SK-N-SH treated with all-trans-retinoic acid at 6 μM for 48 hours (cell line): ENCODE data around the gene PODNL1.

Experiments used
- ATAC-seq: fragments of 200-7000 bp; cut with Tn5 transposase; 3 replicates; pipeline ENCODE4 v1.9.1; 2020; ENCODE audit warnings: mild to moderate bottlenecking, moderate library complexity
- ARNTL ChIP-seq: fragments of 450-650 bp; formaldehyde crosslinking; IDR thresholded peaks from 2 replicates; pipeline ENCODE4 v1.5.0; 2020; ENCODE audit warnings: low read depth, mild to moderate bottlenecking, moderate library complexity, borderline replicate concordance
- BACH2 ChIP-seq: fragments of 250-450 bp; sonication (Bioruptor Pico); IDR thresholded peaks from 2 replicates; pipeline ENCODE4 v1.9.0; 2021; ENCODE audit warnings: mild to moderate bottlenecking, borderline replicate concordance
- CSDC2 ChIP-seq: fragments of 250-450 bp; sonication (Bioruptor Pico); IDR thresholded peaks from 2 replicates; pipeline ENCODE4 v1.5.0; 2020; ENCODE audit warnings: mild to moderate bottlenecking, moderate library complexity
- ESRRG ChIP-seq: fragments of 250-450 bp; sonication (Bioruptor Pico); IDR thresholded peaks from 2 replicates; pipeline ENCODE4 v1.6.1; 2021; ENCODE audit warnings: mild to moderate bottlenecking
- GLIS3 ChIP-seq: fragments of 250-450 bp; sonication (Bioruptor Pico); IDR thresholded peaks from 2 replicates; pipeline ENCODE4 v1.5.0; 2020; ENCODE audit warnings: mild to moderate bottlenecking, moderate library complexity
- ISL1 ChIP-seq: fragments of 250-450 bp; sonication (Bioruptor Pico); IDR thresholded peaks from 2 replicates; pipeline ENCODE4 v2.1.2; 2022; ENCODE audit warnings: mild to moderate bottlenecking, moderate library complexity
- PATZ1 ChIP-seq: fragments of 250-450 bp; sonication (Bioruptor Pico); IDR thresholded peaks from 2 replicates; pipeline ENCODE4 v1.8.0; 2020; ENCODE audit warnings: mild to moderate bottlenecking, moderate library complexity, borderline replicate concordance
- POU6F1 ChIP-seq: fragments of 250-450 bp; sonication (Bioruptor Pico); IDR thresholded peaks from 2 replicates; pipeline ENCODE4 v1.8.0; 2021; ENCODE audit warnings: low read depth, mild to moderate bottlenecking, moderate library complexity, borderline replicate concordance
- RARB ChIP-seq: fragments of 250-450 bp; sonication (Bioruptor Pico); IDR thresholded peaks from 2 replicates; pipeline ENCODE4 v1.8.0; 2021; ENCODE audit warnings: mild to moderate bottlenecking, moderate library complexity
- SNAI2 ChIP-seq: fragments of 250-450 bp; sonication (Bioruptor Pico); IDR thresholded peaks from 2 replicates; pipeline ENCODE4 v1.5.0; 2020; ENCODE audit warnings: mild to moderate bottlenecking, moderate library complexity
- TCF4 ChIP-seq: fragments of 250-450 bp; sonication (Bioruptor Pico); IDR thresholded peaks from 2 replicates; pipeline ENCODE4 v1.8.0; 2021; ENCODE audit warnings: mild to moderate bottlenecking, moderate library complexity, borderline replicate concordance
- TOX ChIP-seq: fragments of 250-450 bp; sonication (Bioruptor Pico); IDR thresholded peaks from 2 replicates; pipeline ENCODE4 v1.8.0; 2021; ENCODE audit warnings: mild to moderate bottlenecking, moderate library complexity, borderline replicate concordance
- ZC3H10 ChIP-seq: fragments of 250-450 bp; sonication (Bioruptor Pico); IDR thresholded peaks from 2 replicates; pipeline ENCODE4 v1.5.1; 2021; ENCODE audit warnings: mild to moderate bottlenecking, moderate library complexity
- ZFP30 ChIP-seq: fragments of 450-650 bp; formaldehyde crosslinking; IDR thresholded peaks from 2 replicates; pipeline ENCODE4 v1.5.0; 2022; ENCODE audit warnings: mild to moderate bottlenecking, moderate library complexity
- ZNF565 ChIP-seq: fragments of 450-650 bp; formaldehyde crosslinking; conservative IDR thresholded peaks from 2 replicates; pipeline ENCODE4 v1.5.0; 2020; ENCODE audit warnings: low read depth, mild to moderate bottlenecking, moderate library complexity
- ZNF70 ChIP-seq: fragments of 450-650 bp; formaldehyde crosslinking; IDR thresholded peaks from 2 replicates; pipeline ENCODE4 v1.5.0; 2020; ENCODE audit warnings: mild to moderate bottlenecking, moderate library complexity
- ZNF8 ChIP-seq: fragments of 450-650 bp; formaldehyde crosslinking; IDR thresholded peaks from 2 replicates; pipeline ENCODE4 v1.5.0; 2020; ENCODE audit warnings: mild to moderate bottlenecking, moderate library complexity
- TF ChIP-seq, protein P1 (sequence below): fragments of 250-450 bp; sonication (Bioruptor Pico); IDR thresholded peaks from 2 replicates; pipeline ENCODE4 v1.5.1; 2020; ENCODE audit warnings: low read depth, mild to moderate bottlenecking, moderate library complexity
- TF ChIP-seq, protein P2 (sequence below): fragments of 250-450 bp; sonication (Bioruptor Pico); IDR thresholded peaks from 2 replicates; pipeline ENCODE4 v1.5.0; 2020; ENCODE audit warnings: mild to moderate bottlenecking, moderate library complexity
- TF ChIP-seq, protein P3 (sequence below): fragments of 250-450 bp; sonication (Bioruptor Pico); IDR thresholded peaks from 2 replicates; pipeline ENCODE4 v1.5.1; 2021; ENCODE audit warnings: mild to moderate bottlenecking, moderate library complexity

Gene PODNL1

DNA sequence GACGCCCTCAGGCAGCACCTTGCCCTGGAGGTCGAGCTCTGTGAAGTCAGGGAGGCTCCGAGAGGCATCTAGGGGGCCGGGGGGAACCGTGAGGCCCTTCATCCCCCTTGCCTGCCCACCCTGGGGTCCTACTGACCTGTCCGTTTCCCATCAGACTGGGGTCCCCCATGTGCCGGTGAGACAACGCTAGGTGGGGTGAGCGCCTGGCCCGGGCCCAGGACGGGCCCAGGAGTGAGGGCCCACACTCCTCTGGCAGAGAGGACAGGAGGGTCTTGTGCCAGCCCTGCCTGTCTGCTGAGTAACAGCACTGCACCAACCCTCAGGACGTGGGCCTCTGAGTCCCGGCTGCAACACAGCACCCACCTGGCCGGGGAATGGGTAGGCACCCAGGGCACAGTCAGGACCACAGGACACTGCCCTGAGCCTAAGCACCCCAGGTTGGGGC, 28.5 kb upstream of the PODNL1 start (continued):
- TF ChIP-seq, protein P1, sequence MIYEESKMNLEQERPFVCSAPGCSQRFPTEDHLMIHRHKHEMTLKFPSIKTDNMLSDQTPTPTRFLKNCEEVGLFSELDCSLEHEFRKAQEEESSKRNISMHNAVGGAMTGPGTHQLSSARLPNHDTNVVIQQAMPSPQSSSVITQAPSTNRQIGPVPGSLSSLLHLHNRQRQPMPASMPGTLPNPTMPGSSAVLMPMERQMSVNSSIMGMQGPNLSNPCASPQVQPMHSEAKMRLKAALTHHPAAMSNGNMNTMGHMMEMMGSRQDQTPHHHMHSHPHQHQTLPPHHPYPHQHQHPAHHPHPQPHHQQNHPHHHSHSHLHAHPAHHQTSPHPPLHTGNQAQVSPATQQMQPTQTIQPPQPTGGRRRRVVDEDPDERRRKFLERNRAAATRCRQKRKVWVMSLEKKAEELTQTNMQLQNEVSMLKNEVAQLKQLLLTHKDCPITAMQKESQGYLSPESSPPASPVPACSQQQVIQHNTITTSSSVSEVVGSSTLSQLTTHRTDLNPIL, result no peak
- TF ChIP-seq CSDC2 (no peak), SNAI2 (no peak)

DNA sequence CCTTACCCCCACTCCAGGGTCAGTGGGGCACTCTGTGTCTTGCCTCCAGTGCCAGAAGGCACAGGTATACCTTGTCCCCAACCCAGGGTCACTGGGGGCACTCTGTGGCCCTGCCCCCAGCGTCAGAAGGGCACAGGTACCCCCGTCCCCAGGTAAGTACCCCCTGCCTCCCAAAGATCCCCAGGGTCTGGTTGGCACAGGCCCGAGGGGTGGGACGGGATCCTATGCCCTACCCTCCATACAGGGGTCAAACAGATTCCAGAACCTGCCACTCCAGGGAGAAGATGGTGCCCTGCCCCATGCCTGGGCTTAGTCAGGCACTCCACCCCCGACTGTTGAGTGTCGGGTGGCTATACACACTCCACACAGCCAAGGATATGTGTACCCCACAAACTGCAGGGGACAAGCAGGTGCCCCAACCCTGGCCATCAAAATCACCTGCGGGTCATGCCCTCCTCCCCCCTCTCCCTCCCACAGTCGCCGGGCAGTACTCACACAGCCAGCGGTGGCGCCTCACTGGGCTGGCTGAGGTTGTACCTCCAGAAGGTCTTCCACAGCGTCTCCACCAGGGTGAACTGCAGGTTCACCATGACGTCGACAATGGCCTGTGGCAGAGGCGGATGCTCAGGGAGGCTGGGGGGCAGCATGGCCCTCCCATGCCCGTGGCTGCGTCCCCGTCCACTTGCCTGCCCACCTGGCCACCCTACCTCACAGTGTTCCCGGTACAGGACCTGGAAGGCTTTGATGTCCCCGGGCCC, 27.9 kb upstream of the PODNL1 start:
- no peak for ATAC-seq
- TF ChIP-seq ISL1 (CRISPR knock-in tag), result no peak
- no peak for TF ChIP-seq PATZ1
- no peak for TF ChIP-seq ESRRG (CRISPR knock-in tag)
- no peak for TF ChIP-seq ZNF70
- no peak for TF ChIP-seq ARNTL (CRISPR knock-in tag)
- no peak for TF ChIP-seq POU6F1
- TF ChIP-seq SNAI2, result no peak
- TF ChIP-seq TOX (CRISPR knock-in tag), result no peak
- no peak for TF ChIP-seq ZNF8 (CRISPR knock-in tag)
- TF ChIP-seq GLIS3 (CRISPR knock-in tag), result no peak
- TF ChIP-seq ZNF565, result no peak

GRCh38 chr19:13965377-13965896, 27.2 kb upstream of the PODNL1 start:
- TF ChIP-seq ZNF70 (no peak), ZNF8 (CRISPR knock-in tag) (no peak), ARNTL (CRISPR knock-in tag) (no peak), ISL1 (CRISPR knock-in tag) (no peak), ZFP30 (CRISPR knock-in tag) (no peak), TCF4 (CRISPR knock-in tag) (no peak), TOX (CRISPR knock-in tag) (no peak)
- TF ChIP-seq, protein P2, sequence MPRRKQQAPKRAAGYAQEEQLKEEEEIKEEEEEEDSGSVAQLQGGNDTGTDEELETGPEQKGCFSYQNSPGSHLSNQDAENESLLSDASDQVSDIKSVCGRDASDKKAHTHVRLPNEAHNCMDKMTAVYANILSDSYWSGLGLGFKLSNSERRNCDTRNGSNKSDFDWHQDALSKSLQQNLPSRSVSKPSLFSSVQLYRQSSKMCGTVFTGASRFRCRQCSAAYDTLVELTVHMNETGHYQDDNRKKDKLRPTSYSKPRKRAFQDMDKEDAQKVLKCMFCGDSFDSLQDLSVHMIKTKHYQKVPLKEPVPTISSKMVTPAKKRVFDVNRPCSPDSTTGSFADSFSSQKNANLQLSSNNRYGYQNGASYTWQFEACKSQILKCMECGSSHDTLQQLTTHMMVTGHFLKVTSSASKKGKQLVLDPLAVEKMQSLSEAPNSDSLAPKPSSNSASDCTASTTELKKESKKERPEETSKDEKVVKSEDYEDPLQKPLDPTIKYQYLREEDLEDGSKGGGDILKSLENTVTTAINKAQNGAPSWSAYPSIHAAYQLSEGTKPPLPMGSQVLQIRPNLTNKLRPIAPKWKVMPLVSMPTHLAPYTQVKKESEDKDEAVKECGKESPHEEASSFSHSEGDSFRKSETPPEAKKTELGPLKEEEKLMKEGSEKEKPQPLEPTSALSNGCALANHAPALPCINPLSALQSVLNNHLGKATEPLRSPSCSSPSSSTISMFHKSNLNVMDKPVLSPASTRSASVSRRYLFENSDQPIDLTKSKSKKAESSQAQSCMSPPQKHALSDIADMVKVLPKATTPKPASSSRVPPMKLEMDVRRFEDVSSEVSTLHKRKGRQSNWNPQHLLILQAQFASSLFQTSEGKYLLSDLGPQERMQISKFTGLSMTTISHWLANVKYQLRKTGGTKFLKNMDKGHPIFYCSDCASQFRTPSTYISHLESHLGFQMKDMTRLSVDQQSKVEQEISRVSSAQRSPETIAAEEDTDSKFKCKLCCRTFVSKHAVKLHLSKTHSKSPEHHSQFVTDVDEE (CRISPR knock-in tag), result no peak
- ATAC-seq, result no peak

DNA sequence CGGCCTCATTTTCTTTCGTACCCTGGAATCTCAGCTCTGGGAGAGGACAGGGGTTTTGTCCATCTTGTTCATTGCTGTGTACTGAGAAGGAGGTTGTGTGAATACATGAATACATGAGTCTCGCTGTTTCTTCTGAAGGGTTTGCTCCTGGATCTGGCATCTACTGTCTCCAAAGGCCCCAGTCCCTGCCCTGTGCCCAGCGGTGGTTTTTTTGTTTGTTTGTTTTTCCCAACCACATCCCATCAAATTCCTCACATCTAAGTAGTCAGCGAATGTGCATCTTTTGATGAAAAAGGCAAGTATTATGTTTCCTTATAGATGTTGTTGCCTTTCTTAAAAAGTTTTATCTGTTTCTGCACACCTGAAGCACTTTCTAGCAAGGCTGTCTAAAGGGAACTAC, 26.6 kb upstream of the PODNL1 start:
- no peak for TF ChIP-seq SNAI2
- TF ChIP-seq, protein P2 (CRISPR knock-in tag), result no peak
- TF ChIP-seq ZNF70, result no peak
- TF ChIP-seq TOX (CRISPR knock-in tag), result no peak
- TF ChIP-seq TCF4 (CRISPR knock-in tag), result no peak
- no peak for TF ChIP-seq ZC3H10
- TF ChIP-seq BACH2 (CRISPR knock-in tag), result no peak
- TF ChIP-seq ESRRG (CRISPR knock-in tag), result no peak
- TF ChIP-seq ZNF8 (CRISPR knock-in tag), result no peak
- TF ChIP-seq ISL1 (CRISPR knock-in tag), result no peak
- no peak for TF ChIP-seq POU6F1
- TF ChIP-seq, protein P3, sequence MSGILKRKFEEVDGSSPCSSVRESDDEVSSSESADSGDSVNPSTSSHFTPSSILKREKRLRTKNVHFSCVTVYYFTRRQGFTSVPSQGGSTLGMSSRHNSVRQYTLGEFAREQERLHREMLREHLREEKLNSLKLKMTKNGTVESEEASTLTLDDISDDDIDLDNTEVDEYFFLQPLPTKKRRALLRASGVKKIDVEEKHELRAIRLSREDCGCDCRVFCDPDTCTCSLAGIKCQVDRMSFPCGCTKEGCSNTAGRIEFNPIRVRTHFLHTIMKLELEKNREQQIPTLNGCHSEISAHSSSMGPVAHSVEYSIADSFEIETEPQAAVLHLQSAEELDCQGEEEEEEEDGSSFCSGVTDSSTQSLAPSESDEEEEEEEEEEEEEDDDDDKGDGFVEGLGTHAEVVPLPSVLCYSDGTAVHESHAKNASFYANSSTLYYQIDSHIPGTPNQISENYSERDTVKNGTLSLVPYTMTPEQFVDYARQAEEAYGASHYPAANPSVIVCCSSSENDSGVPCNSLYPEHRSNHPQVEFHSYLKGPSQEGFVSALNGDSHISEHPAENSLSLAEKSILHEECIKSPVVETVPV (CRISPR knock-in tag), result no peak
- TF ChIP-seq RARB, result no peak
- TF ChIP-seq ZFP30 (CRISPR knock-in tag), result no peak
- no peak for TF ChIP-seq CSDC2
- no peak for ATAC-seq
